GM18951 (cell line): ENCODE results near the gene ALOX15.
"Not testable (repeated sequence)": the region's sequence is repeated elsewhere in the genome, so short reads cannot be mapped to it uniquely, and the experiment has no call there.

Experiments used
- POLR2A ChIP-seq: IDR thresholded peaks from 4 replicates; pipeline ENCODE4 v1.6.1; 2011; ENCODE audit warnings: mild to moderate bottlenecking; ENCODE audit not compliant: insufficient read length, insufficient read depth; ENCODE audit errors: extremely low read depth
- in situ Hi-C: fragments of 300-500 bp; cut with MboI; formaldehyde crosslinking; loops from one replicate; pipeline ENCODE4 v1.12.0; 2022; ENCODE audit warnings: low sequenced_read_pairs, mixed read lengths, inconsistent platforms; ENCODE audit not compliant: unreplicated experiment

ALOX15 gene

DNA sequence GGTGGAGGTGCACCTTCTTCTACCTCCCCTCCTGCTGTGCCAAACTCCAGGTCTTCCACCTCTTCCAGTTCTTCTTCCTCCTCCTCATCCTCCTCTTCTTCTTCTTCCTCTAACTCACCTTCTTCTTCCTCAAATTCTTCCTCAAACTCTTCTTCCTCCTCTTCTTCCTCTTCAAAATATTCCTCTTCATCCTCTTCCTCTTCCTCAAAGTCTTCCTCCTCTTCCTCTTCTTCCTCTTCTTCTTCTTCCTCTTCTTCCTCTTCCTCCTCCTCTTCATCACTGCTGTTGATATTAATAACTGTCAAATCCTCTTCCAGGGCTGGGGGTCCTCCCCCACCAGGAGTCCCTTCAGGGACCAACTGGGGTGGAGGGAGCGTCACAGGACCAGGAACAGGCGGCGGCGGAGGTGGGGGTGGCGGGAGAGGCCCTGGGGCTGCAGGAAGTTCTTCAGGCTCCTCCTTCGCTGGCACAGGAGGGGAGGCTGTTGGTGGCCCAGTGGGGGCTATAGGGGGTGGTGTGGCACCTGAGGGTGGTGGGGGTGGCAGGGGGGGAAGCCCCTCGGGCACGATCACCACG lies 30.7 kb upstream of the ALOX15 start:
- in situ Hi-C loops = no loop called here
- no peak for TF ChIP-seq POLR2A

DNA sequence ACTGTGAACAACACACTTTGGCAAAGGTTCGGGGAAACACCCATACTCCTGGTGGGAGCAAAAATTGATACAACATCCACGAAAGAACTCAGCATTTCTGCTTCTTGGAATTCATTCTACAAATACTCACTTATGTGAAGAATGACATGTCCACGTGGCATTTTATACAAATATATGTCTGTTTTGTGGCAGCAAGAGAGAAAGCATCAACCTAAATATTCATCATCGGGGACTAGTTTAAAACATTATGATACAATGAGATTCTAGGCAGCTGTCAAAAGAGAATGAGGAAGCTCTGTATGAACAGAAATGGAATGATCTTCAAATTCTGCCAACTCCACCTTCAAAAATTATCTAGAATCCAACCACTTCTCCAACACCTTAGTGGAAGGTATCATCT lies 25.7 kb upstream of the ALOX15 start:
- no peak for TF ChIP-seq POLR2A
- in situ Hi-C loops = no loop called here

DNA sequence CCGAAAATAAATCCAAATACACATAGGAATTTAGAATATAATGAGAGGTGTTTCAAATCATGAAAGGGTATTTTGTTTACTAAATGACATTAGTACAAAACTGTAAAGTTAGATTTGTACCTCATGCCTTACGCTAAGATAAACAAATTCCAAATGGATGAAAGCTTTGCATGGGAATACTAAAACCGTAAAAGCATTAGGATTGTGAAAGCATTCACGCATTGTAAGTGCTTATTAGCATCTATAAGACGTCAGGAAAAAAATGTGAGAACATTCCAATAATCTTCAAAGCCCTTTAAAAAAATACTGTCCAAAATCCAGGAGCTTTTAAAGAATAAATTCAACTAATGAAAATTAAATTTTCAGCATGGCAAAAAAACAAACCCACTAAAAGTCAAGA lies 24.8 kb upstream of the ALOX15 start:
- no peak for TF ChIP-seq POLR2A
- in situ Hi-C loops = no loop called here

DNA sequence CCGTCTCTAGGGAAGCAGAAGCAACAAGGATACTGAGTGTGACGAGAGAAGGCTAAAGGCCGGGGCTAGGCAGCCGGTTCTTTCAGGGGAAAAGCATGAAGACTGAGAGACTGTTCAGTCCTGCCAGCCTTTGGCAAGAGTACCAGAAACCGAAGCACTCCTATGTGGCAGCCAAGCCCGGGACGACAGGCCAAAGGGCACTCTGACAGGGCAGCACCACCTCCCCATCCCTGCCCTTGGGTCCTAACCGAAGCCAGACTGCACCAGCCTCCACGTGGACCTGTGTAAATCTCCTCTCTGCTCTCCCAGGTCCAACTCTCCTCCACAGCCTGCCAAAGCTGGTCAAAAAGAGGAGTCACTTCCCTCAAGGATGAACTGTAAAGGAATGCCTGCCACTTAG lies 23.5 kb upstream of the ALOX15 start:
- TF ChIP-seq POLR2A = no peak
- in situ Hi-C loops = no loop called here

DNA sequence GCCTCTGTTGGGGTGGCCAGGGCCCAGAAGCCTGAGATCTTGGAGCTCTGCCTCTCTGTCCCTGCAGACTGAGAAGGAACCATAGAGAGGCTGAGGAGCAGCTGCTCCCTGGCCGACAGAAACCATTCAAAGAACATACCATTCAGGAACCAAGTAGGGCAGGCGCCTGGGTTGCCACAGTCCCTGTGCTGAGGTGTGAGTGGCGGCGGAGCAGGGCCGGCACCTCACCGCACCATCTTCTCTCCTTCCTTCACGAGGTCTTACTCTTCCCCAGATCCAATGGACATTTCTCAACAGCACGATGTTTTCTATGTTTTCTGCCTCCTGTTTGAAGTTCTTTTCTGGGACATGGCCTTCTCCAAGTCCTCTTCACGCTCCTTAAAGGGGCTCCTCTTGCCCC lies 22.8 kb upstream of the ALOX15 start:
- TF ChIP-seq POLR2A = no peak
- in situ Hi-C loops = no loop called here

DNA sequence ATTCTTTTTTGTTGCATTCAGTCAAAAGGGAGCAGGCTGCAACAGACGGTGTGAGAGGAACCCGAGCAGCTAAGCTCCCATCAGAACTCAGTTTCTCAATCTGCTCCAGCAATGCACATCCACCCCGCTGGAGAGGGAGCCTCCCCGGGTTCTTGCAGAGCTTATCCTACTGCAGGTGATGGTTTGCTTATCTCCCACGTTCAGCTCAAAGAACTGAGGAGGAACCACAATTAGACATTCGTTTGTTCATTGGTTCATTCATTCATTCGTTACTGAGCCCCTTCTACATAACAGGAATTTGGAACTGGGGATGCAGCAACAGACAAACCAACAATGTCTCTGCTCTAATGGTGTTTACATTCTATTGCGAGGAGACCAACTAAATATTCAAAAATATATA lies 22.2 kb upstream of the ALOX15 start:
- TF ChIP-seq POLR2A = no peak
- in situ Hi-C loops = no loop called here

DNA sequence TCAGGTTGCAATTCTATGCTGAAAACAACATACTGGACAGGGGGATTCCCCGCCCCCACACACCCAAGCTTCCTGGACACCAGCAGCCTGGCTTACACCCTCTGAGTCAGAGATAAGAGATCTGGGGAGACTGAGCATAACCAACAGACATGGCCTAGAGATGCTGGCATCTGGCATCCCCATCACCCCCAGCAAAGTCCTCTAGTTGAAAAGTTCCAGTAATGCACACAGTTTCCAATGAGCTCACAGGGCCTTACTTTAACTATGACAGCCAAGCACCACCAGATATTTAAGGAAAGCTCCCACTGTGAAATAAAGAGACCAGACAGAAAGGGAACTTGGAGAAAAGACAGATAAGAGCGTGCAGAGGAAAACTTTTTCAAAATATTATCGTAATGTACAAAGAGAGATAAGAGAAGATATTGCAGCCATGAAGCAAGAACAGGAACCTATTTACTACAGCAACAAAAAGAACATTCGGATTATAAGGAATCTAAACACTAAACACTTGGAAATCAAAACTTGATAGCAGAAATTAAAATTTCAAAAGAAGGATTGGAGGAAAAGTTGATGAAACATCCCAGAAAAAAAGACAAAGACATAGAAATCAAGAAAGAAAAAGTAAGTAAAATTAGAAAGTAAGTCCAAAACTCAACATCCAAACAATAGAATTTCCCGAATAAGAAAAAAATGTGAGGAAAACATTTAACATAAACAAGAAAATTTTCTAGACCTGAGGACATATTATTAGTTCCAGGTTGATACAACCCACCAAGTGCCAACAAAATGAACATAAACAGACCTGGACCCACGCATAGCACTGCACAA lies 17.2 kb upstream of the ALOX15 start:
- in situ Hi-C loops = no loop called here
- TF ChIP-seq POLR2A = no peak

DNA sequence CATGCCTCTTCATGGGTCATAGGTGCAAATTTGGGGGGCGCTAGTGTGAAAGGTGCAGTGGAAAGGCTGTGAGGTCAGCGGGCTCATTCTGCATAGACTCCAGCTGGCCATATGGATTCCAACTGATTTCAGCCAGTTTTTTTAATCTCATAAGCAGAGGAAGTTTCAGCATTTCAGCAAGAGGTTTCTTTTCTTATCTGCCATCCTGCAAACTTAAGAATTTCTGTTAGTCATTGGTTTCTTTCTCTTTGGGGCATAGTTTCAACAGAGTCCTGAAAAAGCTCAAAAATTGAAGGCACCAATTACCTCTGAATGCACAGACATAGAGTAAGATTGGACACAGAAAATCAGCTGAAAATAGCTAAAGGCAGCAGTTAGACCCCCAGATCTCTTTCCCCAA lies 16.2 kb upstream of the ALOX15 start:
- no peak for TF ChIP-seq POLR2A
- in situ Hi-C loops = no loop called here

DNA sequence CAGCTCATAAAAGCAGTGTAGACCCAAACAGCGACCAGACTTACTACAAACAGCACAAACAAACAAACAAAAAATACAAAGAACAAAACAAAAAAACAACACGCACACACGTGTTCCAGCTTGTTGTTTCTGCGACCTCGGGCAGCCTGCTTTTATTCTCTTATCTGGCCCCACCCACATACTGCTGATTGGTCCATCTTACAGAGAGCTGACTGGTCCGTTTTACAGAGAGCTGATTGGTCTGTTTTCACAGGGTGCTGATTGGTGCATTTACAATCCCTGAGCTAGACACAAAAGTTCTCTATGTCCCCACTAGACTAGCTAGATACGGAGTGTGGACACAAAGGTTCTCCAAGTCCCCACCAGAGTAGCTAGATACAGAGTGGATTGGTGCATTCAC lies 14.5 kb upstream of the ALOX15 start:
- in situ Hi-C loops = not testable (repeated sequence)

DNA sequence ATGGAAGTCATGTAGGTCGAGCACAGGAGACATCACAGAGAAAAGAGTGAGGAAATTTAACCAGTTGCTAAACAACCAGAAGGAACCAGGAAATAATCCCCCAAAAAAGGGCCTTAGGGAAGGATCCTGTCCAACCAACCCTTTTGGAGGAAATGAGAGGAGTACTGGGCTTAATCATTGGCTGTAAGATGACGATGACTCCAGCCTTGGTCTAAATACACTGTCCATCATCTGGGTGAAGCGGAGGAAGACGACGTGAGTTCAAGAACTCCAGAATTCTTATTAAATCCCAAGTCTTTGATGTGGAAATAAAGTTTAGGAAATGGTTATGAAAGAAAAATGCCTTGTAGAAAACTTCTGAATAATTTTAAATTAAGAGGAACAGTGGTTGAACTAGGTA lies 11.5 kb upstream of the ALOX15 start:
- no peak for TF ChIP-seq POLR2A

DNA sequence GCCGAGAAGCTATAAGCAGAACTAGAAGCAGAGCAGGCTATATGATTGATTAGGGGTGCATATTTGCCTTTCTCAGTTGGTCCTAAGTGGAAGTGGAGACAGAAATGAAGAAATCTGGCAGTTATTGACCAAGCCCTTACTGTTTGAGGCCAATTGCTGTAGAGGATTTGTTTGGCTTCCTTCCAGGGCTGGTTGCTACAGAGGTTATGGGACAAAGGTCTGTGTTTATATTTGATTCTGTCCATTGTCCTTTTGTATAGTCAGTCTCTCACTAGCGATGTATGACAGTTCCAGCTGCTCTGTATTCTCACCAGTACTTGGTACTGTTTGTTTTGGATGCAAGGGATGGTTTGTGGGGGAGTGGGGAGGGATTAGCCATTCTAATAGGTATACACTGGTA lies 7.3 kb upstream of the ALOX15 start:
- TF ChIP-seq POLR2A = no peak
- in situ Hi-C loops = no loop called here

More for the DNA sequence above, 11.5 kb upstream of the ALOX15 start:
- in situ Hi-C loops = no loop called here

DNA sequence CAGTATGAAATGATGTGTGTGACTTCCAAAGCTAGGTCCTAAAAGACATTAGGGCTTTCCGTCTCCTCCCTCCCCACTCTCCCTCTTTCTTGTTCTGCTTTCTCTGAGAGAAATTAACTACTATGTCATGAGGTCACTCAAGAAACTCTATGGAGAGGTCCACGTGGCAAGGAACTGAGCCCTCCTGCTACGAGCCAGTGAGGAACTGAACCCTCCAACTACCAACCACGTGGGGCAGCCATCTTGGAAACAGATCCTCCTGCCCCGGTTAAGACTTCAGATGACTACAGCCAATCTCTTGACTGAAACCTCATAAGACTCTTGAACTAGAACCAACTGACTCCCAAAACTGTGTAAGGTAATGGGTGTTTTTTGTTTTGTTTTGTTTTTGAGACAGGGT lies 4.2 kb upstream of the ALOX15 start:
- in situ Hi-C loops = no loop called here
- TF ChIP-seq POLR2A = no peak

DNA sequence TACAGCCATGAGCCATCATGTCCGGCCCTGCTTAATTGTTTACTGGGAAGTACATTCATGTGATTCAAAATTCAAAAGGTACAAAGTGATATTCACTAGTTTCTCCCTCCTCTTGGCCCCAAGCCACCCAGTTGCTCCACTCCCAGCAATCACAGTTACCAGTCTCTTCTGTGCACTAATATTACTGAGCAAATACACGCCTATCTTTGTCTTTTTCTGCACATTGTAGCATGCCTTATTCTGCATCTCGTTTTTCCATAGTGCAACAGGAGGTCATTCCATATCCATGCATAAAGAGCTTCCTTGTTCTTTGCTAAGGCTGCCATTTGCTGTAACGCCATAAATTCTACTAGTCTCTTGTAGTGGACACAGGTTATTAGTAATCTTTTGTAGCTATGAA lies 2.2 kb upstream of the ALOX15 start:
- in situ Hi-C loops = no loop called here

DNA sequence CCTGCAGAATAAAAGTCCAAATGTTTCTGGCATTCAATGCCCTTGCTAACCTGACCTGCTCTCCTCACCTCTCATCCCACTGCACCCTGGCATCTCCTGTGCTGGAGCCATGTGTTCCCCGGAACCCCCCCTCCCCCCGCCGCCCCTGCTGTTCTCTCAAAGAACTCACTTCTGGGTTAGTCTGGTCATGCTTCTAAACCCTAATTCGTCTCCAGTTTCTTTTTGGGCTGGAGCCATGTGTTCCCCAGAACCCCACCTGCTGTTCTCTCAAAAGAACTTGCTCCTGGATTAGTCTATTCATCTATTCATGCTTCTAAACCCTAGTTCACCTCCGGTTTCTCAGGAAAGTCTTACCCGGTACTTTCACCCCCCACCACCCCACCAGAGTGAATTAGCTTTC lies 808 bp upstream of the ALOX15 start:
- TF ChIP-seq POLR2A = no peak
- in situ Hi-C loops = no loop called here

More for the DNA sequence above, 2.2 kb upstream of the ALOX15 start:
- no peak for TF ChIP-seq POLR2A

DNA sequence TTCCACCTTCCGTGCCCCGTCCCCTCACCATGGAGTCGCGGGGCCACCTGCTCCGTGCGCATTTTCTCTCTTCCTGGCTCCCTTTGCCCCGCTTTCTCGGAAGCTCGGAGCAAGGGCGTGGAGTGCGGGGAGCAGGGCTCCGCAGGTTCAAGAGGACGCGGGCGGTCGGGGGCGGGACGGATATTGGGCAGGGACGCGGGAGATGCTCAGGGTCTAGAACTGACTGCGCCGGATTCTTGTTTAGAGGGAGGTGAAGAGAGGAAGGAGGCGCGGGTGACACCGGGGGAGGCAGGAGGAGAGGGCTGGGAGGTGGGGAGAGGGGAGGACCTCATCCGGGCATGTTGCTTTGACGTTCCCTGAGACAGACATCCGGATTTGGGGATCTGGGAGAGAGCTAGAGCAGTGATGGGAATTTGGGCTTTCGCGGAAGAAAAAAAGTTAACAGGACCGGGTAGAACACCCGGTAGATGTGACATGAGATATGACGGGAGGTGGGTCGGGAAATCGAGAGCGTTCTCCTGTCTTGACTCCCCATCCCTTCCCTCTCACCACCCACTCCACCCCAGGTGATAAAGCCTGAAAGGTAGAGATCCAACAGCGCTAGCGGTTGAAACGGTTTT lies 799 bp downstream of the ALOX15 start:
- in situ Hi-C loops = not testable (repeated sequence)

DNA sequence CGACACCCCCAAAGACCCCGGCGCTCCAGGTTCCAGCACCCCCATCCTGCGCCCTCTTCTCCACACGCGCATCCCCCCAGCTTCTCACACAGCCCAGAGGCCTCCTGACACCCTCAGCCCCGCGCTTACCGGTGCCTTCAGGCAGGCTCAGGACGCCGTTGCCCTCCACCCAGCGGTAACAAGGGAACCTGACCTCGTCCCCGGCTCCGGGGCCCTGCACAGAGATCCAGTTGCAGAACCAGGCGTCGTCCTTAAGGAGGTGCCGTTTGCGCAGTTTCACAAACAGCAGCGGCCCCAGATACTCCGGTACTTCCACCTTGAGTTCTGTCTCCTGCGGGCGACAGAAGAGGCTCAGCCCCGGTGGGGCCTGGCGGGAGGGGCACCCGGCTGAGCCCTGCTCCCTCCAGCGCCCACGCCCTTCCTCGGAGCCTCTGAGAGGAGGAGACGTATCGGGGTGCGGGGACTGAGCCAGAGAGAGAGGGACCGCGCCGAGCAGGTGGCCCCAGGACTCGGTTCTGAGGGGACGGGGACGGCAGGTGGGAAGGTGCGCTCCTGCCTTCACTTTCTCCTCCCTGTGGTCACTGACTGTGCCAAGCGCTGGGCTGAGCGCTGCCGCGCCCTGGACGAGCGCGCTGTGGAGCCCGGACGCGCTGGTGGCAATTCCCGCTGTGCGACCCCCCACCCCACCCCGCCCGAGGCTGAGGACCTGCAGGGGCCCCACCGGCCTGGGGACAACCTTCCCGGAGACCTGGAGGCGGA lies 2.0 kb downstream of the ALOX15 start:
- in situ Hi-C loops = not testable (repeated sequence)

DNA sequence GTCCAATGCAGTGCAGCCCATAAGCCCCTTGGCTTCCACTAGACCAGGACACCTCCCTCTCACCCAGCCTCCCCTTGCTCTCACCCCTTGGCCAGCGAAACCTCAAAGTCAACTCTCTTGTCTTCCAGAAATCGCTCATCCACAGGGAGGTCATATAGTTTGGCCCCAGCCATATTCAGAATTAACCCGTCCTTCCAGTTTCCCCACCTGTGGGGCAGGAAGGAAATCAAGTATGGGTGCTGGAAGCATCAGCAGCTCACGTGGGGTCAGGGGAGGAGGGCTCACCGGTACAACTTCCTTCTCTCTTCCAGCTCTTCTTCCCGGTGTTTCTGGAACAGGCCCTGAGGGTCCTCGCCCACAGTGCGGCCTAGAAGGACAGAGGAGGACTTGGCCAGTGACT lies 2.7 kb downstream of the ALOX15 start:
- in situ Hi-C loops = not testable (repeated sequence)
